Inferior parietal cortex (tissue), 1 donor: Measurements from ENCODE around the gene GPR101.
"Not testable (repeated sequence)": the region's sequence is repeated elsewhere in the genome, so short reads cannot be mapped to it uniquely, and the experiment has no call there.

Experiments used
- DNase-seq: peaks from one replicate; pipeline ENCODE4 v3.0.0-alpha.2; 2016; ENCODE audit errors: extremely low spot score

Gene GPR101

GRCh38 chrX:137025930-137026329, 7.9 kb downstream of the GPR101 start:
- DNase-seq: no peak

GRCh38 chrX:137000236-137000635, 33.6 kb downstream of the GPR101 start:
- DNase-seq: not testable (repeated sequence)

GRCh38 chrX:136999024-136999423, 34.8 kb downstream of the GPR101 start:
- no peak for DNase-seq
